GM19035 (cell line): Measurements from ENCODE around the gene MTURN.
"Not testable (repeated sequence)": the region's sequence is repeated elsewhere in the genome, so short reads cannot be mapped to it uniquely, and the experiment has no call there.

ENCODE experiments used
- ATAC-seq: cut with Tn5 transposase; IDR thresholded peaks from one replicate; pipeline ENCODE4 v1.9.1; 2021; ENCODE audit not compliant: unreplicated experiment

The MTURN gene

DNA sequence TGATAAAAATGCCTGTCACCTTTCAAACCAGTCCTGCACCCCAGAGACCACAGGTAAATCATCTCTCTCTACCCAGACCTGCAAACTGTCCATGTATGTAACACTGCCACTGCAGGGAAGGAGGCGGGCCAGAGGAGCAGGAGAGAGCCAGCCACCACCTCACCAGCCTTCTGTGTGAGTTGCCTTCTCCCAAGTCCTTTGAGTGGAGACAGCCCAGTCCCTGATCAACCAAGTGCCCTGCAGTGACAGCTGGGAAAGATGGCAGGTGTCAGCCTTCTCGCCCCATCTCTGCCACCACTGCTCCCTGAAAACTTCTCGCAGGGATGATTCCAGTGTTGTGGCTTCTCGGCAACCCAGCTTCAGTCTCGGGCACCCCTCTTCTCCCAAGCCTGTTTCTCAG, 42.4 kb downstream of the MTURN start:
- no peak for ATAC-seq

- ATAC-seq: no peak
Observed at GRCh38 chr7:30177965-30178364, 43.2 kb downstream of the MTURN start.

- peak; percentile 84 for ATAC-seq
Observed at GRCh38 chr7:30178748-30179436, 44.1 kb downstream of the MTURN start.

GRCh38 chr7:30180718-30181117, 45.9 kb downstream of the MTURN start:
- ATAC-seq: no peak

DNA sequence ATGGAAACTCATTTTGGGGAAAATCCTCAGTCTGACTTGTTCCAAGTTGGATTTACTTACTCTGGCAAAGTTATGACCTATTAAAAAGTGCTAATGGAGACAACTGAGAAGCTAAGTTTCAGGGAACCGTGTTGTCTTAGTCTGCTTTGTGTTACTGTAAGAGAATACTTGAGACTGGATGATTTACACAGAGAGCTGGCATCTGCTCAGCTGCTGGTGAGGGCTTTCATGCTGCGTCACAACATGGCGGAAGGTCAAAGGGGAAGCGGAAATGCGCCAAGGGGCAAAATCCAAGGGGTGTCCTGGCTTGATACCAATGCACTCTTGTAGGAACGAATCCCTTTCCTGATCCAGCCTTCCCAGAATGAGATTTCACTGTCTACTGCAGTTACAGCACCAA, 46.4 kb downstream of the MTURN start:
- no peak for ATAC-seq

GRCh38 chr7:30181736-30182522, 47.1 kb downstream of the MTURN start:
- no peak for ATAC-seq

DNA sequence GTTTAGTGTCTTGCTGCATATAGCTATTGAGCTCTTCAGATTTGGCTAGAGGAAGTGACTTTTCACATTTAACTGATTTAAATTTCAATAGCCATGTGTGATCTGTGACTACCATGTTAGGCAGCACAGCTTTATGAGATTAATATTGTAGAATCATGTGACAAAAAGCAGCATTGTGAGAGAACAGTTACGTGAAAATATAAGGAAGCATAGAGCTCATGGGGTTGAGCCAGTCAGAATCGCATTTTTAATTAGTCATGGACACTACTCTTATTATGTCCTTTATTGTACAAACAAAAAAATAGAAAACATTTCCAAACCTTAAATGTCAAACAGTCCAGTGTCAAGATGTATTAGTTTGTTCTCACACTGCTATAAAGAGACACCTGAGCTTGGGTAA, 48.0 kb downstream of the MTURN start:
- no peak for ATAC-seq

GRCh38 chr7:30183749-30184369, 49.1 kb downstream of the MTURN start:
- no peak for ATAC-seq

GRCh38 chr7:30184791-30185487, 50.2 kb downstream of the MTURN start:
- no peak for ATAC-seq

GRCh38 chr7:30185496-30185895, 50.7 kb downstream of the MTURN start:
- ATAC-seq: no peak

GRCh38 chr7:30186725-30187124, 51.9 kb downstream of the MTURN start:
- ATAC-seq: no peak

DNA sequence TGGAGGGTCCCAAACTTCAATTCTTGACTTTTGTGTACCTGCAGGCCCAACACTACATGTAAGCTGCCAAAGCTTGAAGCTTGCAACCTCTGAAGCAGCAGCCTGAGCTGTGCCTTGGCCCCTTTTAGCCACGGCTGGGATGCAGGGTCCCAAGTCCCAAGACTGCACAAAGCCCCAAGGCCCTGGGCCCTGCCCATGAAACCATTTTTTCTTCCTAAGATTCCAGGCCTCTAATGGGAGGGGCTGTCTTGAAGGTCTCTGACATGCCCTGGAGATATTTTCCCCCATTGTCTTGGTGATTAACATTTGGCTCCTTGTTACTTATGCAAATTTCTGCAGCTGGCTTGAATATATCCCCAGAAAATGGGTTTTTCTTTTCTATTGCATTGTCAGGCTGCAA, 52.7 kb downstream of the MTURN start:
- ATAC-seq: no peak

DNA sequence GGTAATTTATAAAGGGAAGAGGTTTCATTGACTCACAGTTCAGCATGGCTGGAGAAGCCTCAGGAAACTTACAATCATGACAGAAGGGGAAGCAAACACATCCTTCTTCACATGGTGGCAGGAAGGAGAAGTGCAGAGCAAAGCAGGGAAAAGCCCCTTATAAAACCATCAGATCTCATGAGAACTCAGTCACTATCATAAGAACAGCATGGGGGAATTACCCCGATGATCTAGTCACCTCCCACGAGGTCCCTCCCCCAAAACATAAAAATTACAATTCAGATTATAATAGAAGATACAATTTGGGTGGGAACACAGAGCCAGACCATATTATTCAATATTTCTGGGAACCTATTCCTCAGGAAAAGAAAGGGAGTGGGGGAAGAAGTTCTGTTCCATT, 53.6 kb downstream of the MTURN start:
- ATAC-seq: not testable (repeated sequence)

GRCh38 chr7:30188811-30189210, 54.0 kb downstream of the MTURN start:
- ATAC-seq: no peak

GRCh38 chr7:30191809-30192208, 57.0 kb downstream of the MTURN start:
- no peak for ATAC-seq

GRCh38 chr7:30193336-30193943, 58.7 kb downstream of the MTURN start:
- no peak for ATAC-seq

DNA sequence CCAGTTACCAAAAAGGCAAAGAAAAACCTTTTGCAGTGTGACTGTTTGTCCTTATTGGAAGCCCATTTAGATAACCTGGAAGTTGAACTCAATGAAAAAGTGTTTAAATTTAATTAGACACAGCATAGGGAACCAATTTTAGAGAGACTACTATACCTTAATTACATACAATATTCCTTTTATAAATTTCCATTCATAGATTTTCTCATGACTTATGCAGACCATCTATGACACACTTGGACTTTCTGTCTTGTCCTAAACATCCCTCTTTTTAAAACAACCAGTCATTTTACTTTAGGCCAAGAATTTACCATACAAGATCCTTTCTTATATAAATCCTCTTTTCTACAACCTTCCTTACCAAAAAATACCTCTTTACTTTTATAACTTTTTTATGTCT, 61.6 kb downstream of the MTURN start:
- no peak for ATAC-seq

- ATAC-seq: no peak
Observed at GRCh38 chr7:30197438-30197837, 62.7 kb downstream of the MTURN start.

GRCh38 chr7:30199271-30199670, 64.5 kb downstream of the MTURN start:
- ATAC-seq: no peak

DNA sequence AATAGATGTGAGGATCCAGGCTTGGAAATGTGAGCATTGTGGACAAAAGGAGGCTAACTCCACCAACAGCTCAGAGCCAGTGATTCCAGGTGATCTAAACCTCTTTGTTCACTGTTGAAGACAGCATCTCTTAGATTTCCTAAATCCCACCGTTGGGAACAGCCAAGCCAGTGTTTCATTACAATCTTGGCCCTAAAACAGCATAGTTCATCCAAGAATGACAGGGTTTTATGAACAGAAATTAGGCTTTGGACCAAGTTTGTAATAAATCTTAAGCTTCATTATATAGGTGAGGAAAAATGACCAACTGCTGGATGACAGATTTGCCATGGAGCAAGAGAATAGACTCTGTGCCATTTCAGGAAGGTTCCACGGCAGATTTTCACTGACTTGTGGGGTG, 65.8 kb downstream of the MTURN start:
- ATAC-seq: no peak

DNA sequence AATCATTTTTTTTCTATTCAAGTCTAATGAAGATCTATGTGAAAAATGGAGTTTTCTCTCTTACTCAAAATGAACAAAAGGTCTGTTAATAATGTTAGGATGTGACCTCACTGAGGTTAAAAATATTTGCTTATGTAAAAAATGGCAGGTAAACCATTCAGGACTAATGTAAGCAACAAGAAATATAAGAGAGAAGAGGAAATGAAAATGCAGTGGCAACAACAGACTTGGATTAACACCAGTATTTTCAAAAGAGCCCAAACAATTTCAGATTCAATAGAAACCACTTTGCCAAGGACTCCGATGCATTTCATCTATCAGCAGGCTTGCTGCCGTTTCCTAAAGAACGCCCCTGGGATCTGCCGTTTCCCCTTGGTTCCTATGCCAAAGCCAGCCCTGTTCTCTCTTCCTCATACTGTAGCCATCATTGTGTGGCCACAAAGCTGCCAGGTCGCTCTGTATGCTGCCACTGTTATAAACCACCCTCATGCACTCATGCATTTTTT, 66.4 kb downstream of the MTURN start:
- peak; percentile 81 for ATAC-seq
